ENCODE measurements around the gene MED15. TPM values are rescaled to one million over a fixed set of nuclear protein-coding genes. Genes with fewer than 3 reads are reported as not detected.
"Not testable (repeated sequence)": the region's sequence is repeated elsewhere in the genome, so short reads cannot be mapped to it uniquely, and the experiment has no call there.

Gene MED15
- total and polyA plus RNA-seq, 12 donors, result 33.8 to 66.8 (median 40.9) TPM

GRCh38 chr22:20479612-20480196 is 27.7 kb upstream of the MED15 start:
- TF ChIP-seq, protein P1, sequence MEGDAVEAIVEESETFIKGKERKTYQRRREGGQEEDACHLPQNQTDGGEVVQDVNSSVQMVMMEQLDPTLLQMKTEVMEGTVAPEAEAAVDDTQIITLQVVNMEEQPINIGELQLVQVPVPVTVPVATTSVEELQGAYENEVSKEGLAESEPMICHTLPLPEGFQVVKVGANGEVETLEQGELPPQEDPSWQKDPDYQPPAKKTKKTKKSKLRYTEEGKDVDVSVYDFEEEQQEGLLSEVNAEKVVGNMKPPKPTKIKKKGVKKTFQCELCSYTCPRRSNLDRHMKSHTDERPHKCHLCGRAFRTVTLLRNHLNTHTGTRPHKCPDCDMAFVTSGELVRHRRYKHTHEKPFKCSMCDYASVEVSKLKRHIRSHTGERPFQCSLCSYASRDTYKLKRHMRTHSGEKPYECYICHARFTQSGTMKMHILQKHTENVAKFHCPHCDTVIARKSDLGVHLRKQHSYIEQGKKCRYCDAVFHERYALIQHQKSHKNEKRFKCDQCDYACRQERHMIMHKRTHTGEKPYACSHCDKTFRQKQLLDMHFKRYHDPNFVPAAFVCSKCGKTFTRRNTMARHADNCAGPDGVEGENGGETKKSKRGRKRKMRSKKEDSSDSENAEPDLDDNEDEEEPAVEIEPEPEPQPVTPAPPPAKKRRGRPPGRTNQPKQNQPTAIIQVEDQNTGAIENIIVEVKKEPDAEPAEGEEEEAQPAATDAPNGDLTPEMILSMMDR (IDR thresholded peaks at IDR 0.05), result no peak
- WGBS, 2 donors, result 98 to 100% methylated on average over 1 of the region's 1 CpG
- Histone ChIP-seq H3K4me3 (no peak overlapping the region), H3K27me3 (no peaks in the 10 kb centered on the region), H3K4me1 (peaks cover 0 to 10% (median 5%) of the 10 kb centered on the region in 9 donors), H3K9me3 (no peaks in the 10 kb centered on the region), H3K27ac (no peak overlapping the region), H3K36me3 (peaks cover 0 to 17% (median 0%) of the 10 kb centered on the region in 9 donors)
- intact Hi-C loops (cut with DNase I), result no loop called here
- DNase-seq, result no peak
- no peak for ATAC-seq

GRCh38 chr22:20483143-20483506 is 24.3 kb upstream of the MED15 start:
- WGBS, 2 donors, result 98% methylated on average over 7 of the region's 7 CpGs

DNA sequence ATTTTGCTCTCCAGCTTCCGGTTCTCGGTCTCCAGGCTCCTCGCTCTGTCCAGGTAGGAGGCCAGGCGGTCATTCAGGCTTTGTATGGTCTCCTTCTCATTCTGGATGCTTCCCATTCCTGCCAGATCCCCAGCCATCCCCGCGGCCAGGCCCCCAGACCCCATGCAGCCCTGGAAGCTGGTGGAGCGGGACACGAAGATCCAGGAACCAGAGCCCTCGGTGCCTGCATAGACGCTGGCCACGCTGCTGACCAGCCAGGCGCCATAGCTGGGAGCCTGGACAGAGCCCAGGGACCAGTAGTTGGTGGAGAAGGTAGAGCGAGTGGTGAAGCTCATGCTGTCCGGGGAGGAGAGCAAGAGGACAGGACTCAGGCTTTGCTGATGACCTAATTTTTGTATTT is 23.6 kb upstream of the MED15 start:
- TF ChIP-seq, protein P1 (IDR thresholded peaks at IDR 0.05), result no peak
- whole genome bisulfite sequencing, 2 donors, result 96 to 97% methylated on average over 14 of the region's 14 CpGs
- peaks cover 0 to 30% (median 0%) of the 10 kb centered on the region in 9 donors for H3K36me3 ChIP-seq
- H3K9me3 ChIP-seq, result no peaks in the 10 kb centered on the region
- no peak for DNase-seq
- no peak overlapping the region for H3K4me3 ChIP-seq
- intact Hi-C loops (cut with DNase I), result no loop called here
- H3K4me1 ChIP-seq, result peaks cover 0 to 16% (median 0%) of the 10 kb centered on the region in 9 donors
- H3K27ac ChIP-seq, result no peak overlapping the region
- no peak for ATAC-seq
- H3K27me3 ChIP-seq, result no peaks in the 10 kb centered on the region

More at GRCh38 chr22:20483143-20483506, 24.3 kb upstream of the MED15 start:
- ATAC-seq; H3K27me3 ChIP-seq; intact Hi-C loops (cut with DNase I); H3K4me3 ChIP-seq; H3K9me3 ChIP-seq; DNase-seq; H3K27ac ChIP-seq: not testable (repeated sequence)
- H3K4me1 ChIP-seq, result peaks cover 0 to 11% (median 0%) of the 10 kb centered on the region in 9 donors
- H3K36me3 ChIP-seq, result peaks cover 0 to 23% (median 0%) of the 10 kb centered on the region in 9 donors

- WGBS, 2 donors, result 90 to 94% methylated on average over 4 of the region's 4 CpGs
- ATAC-seq, result no peak
- TF ChIP-seq, protein P1 (IDR thresholded peaks at IDR 0.05), result no peak
Measured at GRCh38 chr22:20484948-20485683, 22.3 kb upstream of the MED15 start.

DNA sequence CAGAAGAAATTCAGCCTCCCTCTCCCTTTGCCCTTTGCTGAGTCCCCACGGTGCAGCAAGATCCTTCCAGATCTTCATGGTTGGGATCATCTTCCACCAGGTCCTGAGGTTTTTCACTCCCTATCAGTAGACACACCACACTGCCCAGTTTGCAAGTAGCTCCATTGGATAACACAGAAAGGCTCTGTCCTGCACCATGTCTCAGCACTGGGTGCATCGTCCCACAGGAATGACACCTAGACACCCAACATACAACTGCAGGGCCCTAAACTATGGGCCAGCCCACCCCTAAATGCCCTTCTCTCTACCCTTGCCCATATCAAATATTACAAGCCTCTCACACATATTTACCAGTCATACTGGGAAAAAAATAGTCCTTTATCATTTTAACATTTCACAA is 21.2 kb upstream of the MED15 start:
- Histone ChIP-seq H3K9me3 (no peaks in the 10 kb centered on the region), H3K4me3 (no peak overlapping the region), H3K4me1 (peaks cover 0 to 16% (median 0%) of the 10 kb centered on the region in 9 donors), H3K36me3 (peaks cover 0 to 34% (median 0%) of the 10 kb centered on the region in 9 donors), H3K27me3 (no peaks in the 10 kb centered on the region), H3K27ac (no peak overlapping the region)
- DNase-seq, result no peak
- TF ChIP-seq, protein P1 (IDR thresholded peaks at IDR 0.05), result no peak
- ATAC-seq, result peak in 1 of 8 donors; percentile 38
- WGBS, 2 donors, result 67 to 89% methylated on average over 2 of the region's 2 CpGs
- intact Hi-C loops (cut with DNase I), result no loop called here

More at GRCh38 chr22:20484948-20485683, 22.3 kb upstream of the MED15 start:
- Histone ChIP-seq H3K4me3 (no peak overlapping the region), H3K4me1 (peaks cover 0 to 16% (median 0%) of the 10 kb centered on the region in 9 donors), H3K9me3 (no peaks in the 10 kb centered on the region), H3K27ac (no peak overlapping the region), H3K27me3 (no peaks in the 10 kb centered on the region), H3K36me3 (peaks cover 0 to 34% (median 0%) of the 10 kb centered on the region in 9 donors)
- DNase-seq, result no peak
- intact Hi-C loops (cut with DNase I), result no loop called here
